Mucosa of stomach (tissue), 1 donor: ENCODE measurements around the gene NR2F1-AS1.

Experiments used
- H3K27me3 ChIP-seq: one replicate; pipeline ENCODE4 v1.7.0; 2013; ENCODE audit warnings: mild to moderate bottlenecking, low read length; ENCODE audit not compliant: control insufficient read depth, insufficient read depth
- H3K36me3 ChIP-seq: one replicate; pipeline ENCODE4 v1.7.0; 2013; ENCODE audit warnings: low read length; ENCODE audit not compliant: control insufficient read depth, insufficient read depth
- H3K4me1 ChIP-seq: one replicate; pipeline ENCODE4 v1.7.0; 2013; ENCODE audit warnings: mild to moderate bottlenecking, low read length; ENCODE audit not compliant: control insufficient read depth, insufficient read depth
- H3K4me3 ChIP-seq: one replicate; pipeline ENCODE4 v1.7.0; 2013; ENCODE audit warnings: low read length
- H3K9ac ChIP-seq: one replicate; pipeline ENCODE4 v1.7.0; 2013; ENCODE audit warnings: mild to moderate bottlenecking, low read length, moderate library complexity
- H3K9me3 ChIP-seq: one replicate; pipeline ENCODE4 v1.7.0; 2013; ENCODE audit warnings: mild to moderate bottlenecking, low read length, moderate library complexity; ENCODE audit not compliant: control insufficient read depth
- donor health status: Pancreatic carcinoma.

Gene NR2F1-AS1

GRCh38 chr5:93592883-93593282 lies 11.9 kb upstream of the NR2F1-AS1 start:
- H3K9ac ChIP-seq, result no peak overlapping the region

DNA sequence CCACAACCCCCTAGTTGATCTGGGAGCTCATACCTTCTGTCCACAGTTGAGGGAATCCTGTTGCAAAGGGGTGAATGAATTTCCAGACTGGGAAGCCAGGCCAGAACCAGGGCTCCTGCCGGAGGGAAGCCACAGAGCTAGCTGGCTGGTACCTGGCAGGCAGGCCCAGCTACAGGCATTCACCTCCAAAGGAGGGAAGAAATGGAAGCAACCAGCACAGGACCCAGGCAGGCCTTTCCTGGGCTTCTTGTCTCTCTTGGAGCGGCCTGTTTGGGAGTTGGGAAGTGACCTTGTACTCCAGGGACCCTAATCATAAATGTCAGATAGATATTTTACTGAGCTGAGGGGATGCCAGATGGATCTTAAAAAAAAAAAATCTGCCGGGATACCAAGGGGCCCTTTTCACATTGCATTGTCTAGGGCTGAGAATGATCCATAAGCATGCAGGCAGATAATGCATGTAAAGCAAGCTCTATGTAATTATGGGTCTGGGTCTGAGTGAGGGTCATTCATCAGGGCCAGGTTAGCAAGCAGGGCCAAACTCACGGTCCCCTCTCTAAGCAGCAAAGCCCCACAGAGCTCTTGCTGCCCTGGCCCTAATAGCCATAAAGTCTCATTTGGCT lies 10.4 kb upstream of the NR2F1-AS1 start:
- H3K9me3 ChIP-seq, result no peaks in the 10 kb centered on the region

More at GRCh38 chr5:93592883-93593282, 11.9 kb upstream of the NR2F1-AS1 start:
- Histone ChIP-seq H3K9me3 (no peaks in the 10 kb centered on the region), H3K4me1 (no peaks in the 10 kb centered on the region), H3K4me3 (no peak overlapping the region), H3K27me3 (peaks cover 68% of the 10 kb centered on the region), H3K36me3 (no peaks in the 10 kb centered on the region)

GRCh38 chr5:93590493-93590892 lies 9.5 kb upstream of the NR2F1-AS1 start:
- Histone ChIP-seq H3K9ac (no peak overlapping the region), H3K36me3 (no peaks in the 10 kb centered on the region), H3K4me1 (no peaks in the 10 kb centered on the region), H3K9me3 (no peaks in the 10 kb centered on the region), H3K27me3 (peaks cover 63% of the 10 kb centered on the region), H3K4me3 (no peak overlapping the region)

More for the DNA sequence above, 10.4 kb upstream of the NR2F1-AS1 start:
- Histone ChIP-seq H3K9ac (no peak overlapping the region), H3K36me3 (no peaks in the 10 kb centered on the region), H3K4me3 (no peak overlapping the region), H3K27me3 (peaks cover 64% of the 10 kb centered on the region), H3K4me1 (no peaks in the 10 kb centered on the region)

GRCh38 chr5:93589829-93590215 lies 8.8 kb upstream of the NR2F1-AS1 start:
- Histone ChIP-seq H3K9me3 (no peaks in the 10 kb centered on the region), H3K27me3 (peaks cover 59% of the 10 kb centered on the region), H3K9ac (no peak overlapping the region), H3K36me3 (no peaks in the 10 kb centered on the region), H3K4me3 (no peak overlapping the region), H3K4me1 (no peaks in the 10 kb centered on the region)

DNA sequence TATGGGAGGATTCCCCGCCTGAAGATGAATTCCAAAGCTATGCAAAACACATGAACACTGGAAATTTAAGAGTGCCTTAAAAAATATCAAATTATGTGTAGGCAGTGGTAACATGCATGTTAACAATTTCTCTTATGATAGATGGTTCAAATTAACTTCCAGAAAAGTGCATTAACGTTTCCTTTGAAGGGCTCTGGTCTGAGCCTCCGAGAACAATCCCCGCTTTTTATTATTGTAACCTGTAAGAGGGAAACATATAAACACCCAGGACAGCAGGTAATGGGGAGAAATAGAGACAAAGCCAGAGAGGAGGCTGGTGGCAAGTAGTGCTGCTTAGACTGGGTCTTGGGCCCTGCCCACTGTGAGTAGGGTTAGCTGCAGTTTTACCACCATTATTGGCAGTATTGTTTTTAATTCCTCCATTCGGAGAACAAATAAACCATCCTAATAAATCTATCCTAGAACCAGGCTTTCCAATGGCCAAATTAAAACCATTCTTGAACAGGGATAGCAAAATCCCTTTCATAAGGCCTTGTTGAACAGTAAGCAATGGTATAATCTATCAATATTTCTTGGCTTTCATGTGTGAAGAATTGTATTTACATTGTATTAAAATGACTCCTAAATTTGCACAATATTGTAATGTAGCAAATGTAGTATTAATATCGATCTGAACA lies 8.3 kb upstream of the NR2F1-AS1 start:
- H3K27me3 ChIP-seq, result peaks cover 56% of the 10 kb centered on the region
- H3K9me3 ChIP-seq, result no peaks in the 10 kb centered on the region
- no peak overlapping the region for H3K9ac ChIP-seq
- H3K36me3 ChIP-seq, result no peaks in the 10 kb centered on the region
- H3K4me3 ChIP-seq, result no peak overlapping the region
- no peaks in the 10 kb centered on the region for H3K4me1 ChIP-seq

- no peak overlapping the region for H3K9ac ChIP-seq
- H3K4me3 ChIP-seq, result no peak overlapping the region
- no peaks in the 10 kb centered on the region for H3K9me3 ChIP-seq
- H3K4me1 ChIP-seq, result peaks cover 2% of the 10 kb centered on the region
- H3K27me3 ChIP-seq, result peaks cover 55% of the 10 kb centered on the region
- H3K36me3 ChIP-seq, result no peaks in the 10 kb centered on the region
These were observed 7.5 kb upstream of the NR2F1-AS1 start for GRCh38 chr5:93588352-93589151.

- Histone ChIP-seq H3K36me3 (no peaks in the 10 kb centered on the region), H3K27me3 (peaks cover 59% of the 10 kb centered on the region), H3K4me1 (peaks cover 9% of the 10 kb centered on the region), H3K9me3 (no peaks in the 10 kb centered on the region), H3K4me3 (no peak overlapping the region), H3K9ac (no peak overlapping the region)
These were observed 6.8 kb upstream of the NR2F1-AS1 start for GRCh38 chr5:93587597-93588351.

- Histone ChIP-seq H3K9ac (no peak overlapping the region), H3K9me3 (no peaks in the 10 kb centered on the region), H3K27me3 (peaks cover 66% of the 10 kb centered on the region), H3K36me3 (no peaks in the 10 kb centered on the region), H3K4me1 (peaks cover 10% of the 10 kb centered on the region), H3K4me3 (no peak overlapping the region)
These were observed 5.9 kb upstream of the NR2F1-AS1 start for GRCh38 chr5:93586736-93587596.

GRCh38 chr5:93585767-93586385 lies 4.9 kb upstream of the NR2F1-AS1 start:
- H3K9ac ChIP-seq, result no peak overlapping the region
- H3K4me3 ChIP-seq, result no peak overlapping the region
- H3K4me1 ChIP-seq, result peaks cover 14% of the 10 kb centered on the region
- no peaks in the 10 kb centered on the region for H3K9me3 ChIP-seq
- no peaks in the 10 kb centered on the region for H3K36me3 ChIP-seq
- H3K27me3 ChIP-seq, result peaks cover 68% of the 10 kb centered on the region

GRCh38 chr5:93585041-93585766 lies 4.2 kb upstream of the NR2F1-AS1 start:
- no peaks in the 10 kb centered on the region for H3K9me3 ChIP-seq
- H3K4me3 ChIP-seq, result no peak overlapping the region
- peaks cover 20% of the 10 kb centered on the region for H3K4me1 ChIP-seq
- no peaks in the 10 kb centered on the region for H3K36me3 ChIP-seq
- H3K27me3 ChIP-seq, result peaks cover 75% of the 10 kb centered on the region
- no peak overlapping the region for H3K9ac ChIP-seq
